HEK293 (cell line): ENCODE measurements around the gene IRS2.

ENCODE experiments used
- PRDM1 ChIP-seq: fragments of 450-650 bp; formaldehyde crosslinking; IDR thresholded peaks from 2 replicates; pipeline ENCODE4; 2016; ENCODE audit warnings: missing biosample characterization, missing genetic modification characterization
- SP2 ChIP-seq: fragments of 450-650 bp; formaldehyde crosslinking; IDR thresholded peaks from 2 replicates; pipeline ENCODE4 v1.5.1; 2016; ENCODE audit warnings: missing biosample characterization, missing genetic modification characterization
- TF ChIP-seq, protein P1 (sequence below): sonication (generic); formaldehyde crosslinking; IDR thresholded peaks from 2 replicates; pipeline ENCODE4 v1.8.1; 2022; ENCODE audit warnings: mild to moderate bottlenecking, moderate library complexity, missing genetic modification reagents
- TF ChIP-seq, protein P2 (sequence below): fragments of 450-650 bp; formaldehyde crosslinking; conservative IDR thresholded peaks from 2 replicates; pipeline ENCODE4 v1.5.1; 2016; ENCODE audit warnings: low read depth, missing biosample characterization, missing genetic modification characterization

DNA sequence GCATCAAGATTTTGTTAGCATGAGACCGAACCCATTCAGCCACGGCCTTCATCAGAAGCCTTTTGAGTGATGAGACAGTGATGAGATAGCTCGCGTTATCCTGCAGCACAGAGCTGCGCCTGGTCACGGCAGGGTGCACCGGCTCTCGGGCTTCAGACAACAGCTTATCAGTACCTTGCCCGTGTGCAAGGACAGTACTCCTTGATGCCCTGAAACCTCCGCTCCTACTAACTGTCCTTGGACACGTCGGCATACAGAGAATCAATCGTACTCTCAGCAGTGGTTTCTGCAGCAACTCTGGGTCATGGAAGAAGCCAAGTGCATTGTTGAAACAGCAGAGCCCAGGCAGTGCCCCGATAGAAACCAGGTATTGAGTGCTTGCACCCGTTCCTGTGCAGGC, 40.7 kb downstream of the IRS2 start:
- no peak for TF ChIP-seq SP2
- TF ChIP-seq, protein P1, sequence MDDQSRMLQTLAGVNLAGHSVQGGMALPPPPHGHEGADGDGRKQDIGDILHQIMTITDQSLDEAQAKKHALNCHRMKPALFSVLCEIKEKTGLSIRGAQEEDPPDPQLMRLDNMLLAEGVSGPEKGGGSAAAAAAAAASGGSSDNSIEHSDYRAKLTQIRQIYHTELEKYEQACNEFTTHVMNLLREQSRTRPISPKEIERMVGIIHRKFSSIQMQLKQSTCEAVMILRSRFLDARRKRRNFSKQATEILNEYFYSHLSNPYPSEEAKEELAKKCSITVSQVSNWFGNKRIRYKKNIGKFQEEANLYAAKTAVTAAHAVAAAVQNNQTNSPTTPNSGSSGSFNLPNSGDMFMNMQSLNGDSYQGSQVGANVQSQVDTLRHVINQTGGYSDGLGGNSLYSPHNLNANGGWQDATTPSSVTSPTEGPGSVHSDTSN (CRISPR knock-in tag): no peak
- no peak for TF ChIP-seq PRDM1
- TF ChIP-seq, protein P2, sequence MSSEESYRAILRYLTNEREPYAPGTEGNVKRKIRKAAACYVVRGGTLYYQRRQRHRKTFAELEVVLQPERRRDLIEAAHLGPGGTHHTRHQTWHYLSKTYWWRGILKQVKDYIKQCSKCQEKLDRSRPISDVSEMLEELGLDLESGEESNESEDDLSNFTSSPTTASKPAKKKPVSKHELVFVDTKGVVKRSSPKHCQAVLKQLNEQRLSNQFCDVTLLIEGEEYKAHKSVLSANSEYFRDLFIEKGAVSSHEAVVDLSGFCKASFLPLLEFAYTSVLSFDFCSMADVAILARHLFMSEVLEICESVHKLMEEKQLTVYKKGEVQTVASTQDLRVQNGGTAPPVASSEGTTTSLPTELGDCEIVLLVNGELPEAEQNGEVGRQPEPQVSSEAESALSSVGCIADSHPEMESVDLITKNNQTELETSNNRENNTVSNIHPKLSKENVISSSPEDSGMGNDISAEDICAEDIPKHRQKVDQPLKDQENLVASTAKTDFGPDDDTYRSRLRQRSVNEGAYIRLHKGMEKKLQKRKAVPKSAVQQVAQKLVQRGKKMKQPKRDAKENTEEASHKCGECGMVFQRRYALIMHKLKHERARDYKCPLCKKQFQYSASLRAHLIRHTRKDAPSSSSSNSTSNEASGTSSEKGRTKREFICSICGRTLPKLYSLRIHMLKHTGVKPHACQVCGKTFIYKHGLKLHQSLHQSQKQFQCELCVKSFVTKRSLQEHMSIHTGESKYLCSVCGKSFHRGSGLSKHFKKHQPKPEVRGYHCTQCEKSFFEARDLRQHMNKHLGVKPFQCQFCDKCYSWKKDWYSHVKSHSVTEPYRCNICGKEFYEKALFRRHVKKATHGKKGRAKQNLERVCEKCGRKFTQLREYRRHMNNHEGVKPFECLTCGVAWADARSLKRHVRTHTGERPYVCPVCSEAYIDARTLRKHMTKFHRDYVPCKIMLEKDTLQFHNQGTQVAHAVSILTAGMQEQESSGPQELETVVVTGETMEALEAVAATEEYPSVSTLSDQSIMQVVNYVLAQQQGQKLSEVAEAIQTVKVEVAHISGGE (tag by site-specific recombination): no peak
